Liver (tissue), 9 donors: Measurements from ENCODE around the gene GPC3. TPM values are rescaled to one million over a fixed set of nuclear protein-coding genes. Genes with fewer than 3 reads are reported as not detected.

ENCODE experiments used
- DNase-seq: peaks from one replicate; pipeline ENCODE4 v3.0.0-alpha.2; 2017; ENCODE audit warnings: low spot score
- H3K27ac ChIP-seq, 2 donors: one replicate each; pipeline ENCODE4 v1.7.0; 2013; ENCODE audit warnings: inconsistent platforms in 2 of 2, low read length in 2 of 2, control low read depth in 1 of 2, low read depth in 1 of 2, mild to moderate bottlenecking in 1 of 2
- H3K27me3 ChIP-seq, 4 donors: one replicate each; pipeline versions ENCODE4 v1.6.1 to v1.7.0; 2013; ENCODE audit warnings: low read length in 3 of 4, inconsistent platforms in 1 of 4, mild to moderate bottlenecking in 1 of 4, moderate library complexity in 1 of 4; ENCODE audit not compliant: control insufficient read depth in 4 of 4, insufficient read depth in 4 of 4
- H3K36me3 ChIP-seq, 4 donors: one replicate each; pipeline versions ENCODE4 v1.6.1 to v1.7.0; 2013; ENCODE audit warnings: low read length in 3 of 4, mild to moderate bottlenecking in 3 of 4, low read depth in 1 of 4, moderate library complexity in 1 of 4; ENCODE audit not compliant: control insufficient read depth in 4 of 4, insufficient read depth in 3 of 4
- H3K4me1 ChIP-seq, 4 donors: one replicate each; pipeline versions ENCODE4 v1.6.1 to v1.7.0; 2013; ENCODE audit warnings: low read length in 3 of 4, mild to moderate bottlenecking in 3 of 4, moderate library complexity in 1 of 4; ENCODE audit not compliant: control insufficient read depth in 4 of 4, insufficient read depth in 4 of 4
- H3K4me3 ChIP-seq, 3 donors: one replicate each; pipeline versions ENCODE4 v1.6.1 to v1.7.0; 2013; ENCODE audit warnings: low read length in 3 of 3, control low read depth in 1 of 3, low read depth in 1 of 3, mild to moderate bottlenecking in 1 of 3
- H3K9ac ChIP-seq, 2 donors: one replicate each; pipeline ENCODE4 v1.7.0; 2013; ENCODE audit warnings: low read length in 2 of 2, mild to moderate bottlenecking in 2 of 2, moderate library complexity in 2 of 2, control low read depth in 1 of 2, low read depth in 1 of 2
- H3K9me3 ChIP-seq, 4 donors: one replicate each; pipeline versions ENCODE4 v1.6.1 to v1.7.0; 2013; ENCODE audit warnings: low read length in 3 of 4; ENCODE audit not compliant: control insufficient read depth in 4 of 4
- EGR1 ChIP-seq, 2 donors: IDR thresholded peaks; 2 replicates each; pipeline ENCODE4 v1.6.1; 2016 to 2018; ENCODE audit warnings: antibody characterized with exemption in 2 of 2, low read depth in 2 of 2
- FOXA1 ChIP-seq: IDR thresholded peaks from 2 replicates; pipeline ENCODE4 v1.6.1; 2016; ENCODE audit warnings: antibody characterized with exemption
- GABPA ChIP-seq, 2 donors: IDR thresholded peaks in 1 of 2; conservative IDR thresholded peaks in 1 of 2; 2 replicates each; pipeline ENCODE4 v1.6.1; 2016; ENCODE audit warnings: antibody characterized with exemption in 2 of 2, mild to moderate bottlenecking in 1 of 2, moderate library complexity in 1 of 2
- JUND ChIP-seq, 2 donors: IDR thresholded peaks; 2 replicates each; pipeline ENCODE4 v1.6.1; 2016; ENCODE audit warnings: antibody characterized with exemption in 2 of 2
- NR2F2 ChIP-seq: IDR thresholded peaks from 2 replicates; pipeline ENCODE4 v1.6.1; 2016; ENCODE audit warnings: antibody characterized with exemption
- RAD21 ChIP-seq, 2 donors: IDR thresholded peaks; 2 replicates each; pipeline ENCODE4 v1.6.1; 2016; ENCODE audit warnings: antibody characterized with exemption in 2 of 2, mild to moderate bottlenecking in 2 of 2
- RXRA ChIP-seq, 2 donors: IDR thresholded peaks; 2 replicates each; pipeline ENCODE4 v1.6.1; 2017 to 2018; ENCODE audit warnings: antibody characterized with exemption in 2 of 2, mild to moderate bottlenecking in 1 of 2
- SP1 ChIP-seq: IDR thresholded peaks from 2 replicates; pipeline ENCODE4 v1.6.1; 2018; ENCODE audit warnings: antibody characterized with exemption, mild to moderate bottlenecking
- TAF1 ChIP-seq: conservative IDR thresholded peaks from 2 replicates; pipeline ENCODE4 v1.6.1; 2016; ENCODE audit warnings: antibody characterized with exemption, mild to moderate bottlenecking
- YY1 ChIP-seq: IDR thresholded peaks from 2 replicates; pipeline ENCODE4 v1.6.1; 2016; ENCODE audit warnings: antibody characterized with exemption, mild to moderate bottlenecking
- WGBS: extraction: QIAGEN DNeasy Blood & Tissue Kit; methylation state at CpG from one replicate; pipeline ENCODE4 v1.1.7; 2013; 5-methylcytosine and 5-hydroxymethylcytosine counted together
- polyA plus RNA-seq, 2 donors: library from polyadenylated mRNA; stranded (reverse) in 1 of 2; unstranded in 1 of 2; fragments of 200-250 nt in 1 of 2; fragments of >200 nt in 1 of 2; fragmentation: Nextera tagmentation in 1 of 2; extraction: Ambion mirVana in 1 of 2; gene quantifications; one replicate each; pipeline versions ENCODE4 v1.2.1 to v1.2.3, GENCODE V29; 2013 to 2015
- total RNA-seq, 2 donors: library from RNA; depleted of rRNA; stranded (reverse); fragments of >200 nt; gene quantifications; one replicate each; pipeline ENCODE4 v1.2.3, GENCODE V29; 2014
- TF ChIP-seq, protein P1 (sequence below): IDR thresholded peaks from 2 replicates; pipeline ENCODE4 v1.6.1; 2016; ENCODE audit warnings: antibody characterized with exemption
- TF ChIP-seq, protein P2 (sequence below): fragments of 150-350 bp; IDR thresholded peaks from 2 replicates; pipeline ENCODE4 v1.5.1; 2017; ENCODE audit warnings: improper control_type of control experiment, low read depth, low read length; ENCODE audit not compliant: missing input control
- TF ChIP-seq, protein P3 (sequence below): IDR thresholded peaks from 2 replicates; pipeline ENCODE4 v1.6.1; 2016; ENCODE audit warnings: antibody characterized with exemption, mild to moderate bottlenecking
- donor health status: healthy.
- donor health status: healthy.
- donor health status: healthy.
- donor health status: healthy.
- donor health status: healthy.

GPC3 gene
- total and polyA plus RNA-seq, 4 donors: 0.40 to 1,133 (median 1.5) TPM

DNA sequence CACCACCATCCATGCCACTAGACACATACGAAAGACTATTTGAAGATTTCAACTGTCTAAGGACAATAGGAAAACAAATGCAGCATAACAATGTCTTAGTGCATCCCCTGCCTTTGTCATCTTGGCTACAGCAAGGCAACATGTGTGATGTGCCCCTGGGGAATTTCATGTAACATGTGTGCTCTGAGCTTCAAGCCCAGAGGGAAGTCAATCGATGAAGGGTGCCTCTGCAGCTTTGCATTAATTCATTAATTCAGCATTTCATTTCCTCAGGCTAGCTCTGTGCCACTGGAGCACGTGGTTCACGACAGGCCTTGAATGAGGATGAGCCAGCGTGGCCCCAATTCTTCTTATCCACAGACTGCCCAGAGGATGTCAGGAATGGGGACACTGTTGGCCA lies 316.2 kb downstream of the GPC3 start (continued):
- TF ChIP-seq, protein P1, sequence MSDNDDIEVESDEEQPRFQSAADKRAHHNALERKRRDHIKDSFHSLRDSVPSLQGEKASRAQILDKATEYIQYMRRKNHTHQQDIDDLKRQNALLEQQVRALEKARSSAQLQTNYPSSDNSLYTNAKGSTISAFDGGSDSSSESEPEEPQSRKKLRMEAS: no peak
- TF ChIP-seq RAD21 (IDR thresholded peaks at IDR 0.05): no peak

DNA sequence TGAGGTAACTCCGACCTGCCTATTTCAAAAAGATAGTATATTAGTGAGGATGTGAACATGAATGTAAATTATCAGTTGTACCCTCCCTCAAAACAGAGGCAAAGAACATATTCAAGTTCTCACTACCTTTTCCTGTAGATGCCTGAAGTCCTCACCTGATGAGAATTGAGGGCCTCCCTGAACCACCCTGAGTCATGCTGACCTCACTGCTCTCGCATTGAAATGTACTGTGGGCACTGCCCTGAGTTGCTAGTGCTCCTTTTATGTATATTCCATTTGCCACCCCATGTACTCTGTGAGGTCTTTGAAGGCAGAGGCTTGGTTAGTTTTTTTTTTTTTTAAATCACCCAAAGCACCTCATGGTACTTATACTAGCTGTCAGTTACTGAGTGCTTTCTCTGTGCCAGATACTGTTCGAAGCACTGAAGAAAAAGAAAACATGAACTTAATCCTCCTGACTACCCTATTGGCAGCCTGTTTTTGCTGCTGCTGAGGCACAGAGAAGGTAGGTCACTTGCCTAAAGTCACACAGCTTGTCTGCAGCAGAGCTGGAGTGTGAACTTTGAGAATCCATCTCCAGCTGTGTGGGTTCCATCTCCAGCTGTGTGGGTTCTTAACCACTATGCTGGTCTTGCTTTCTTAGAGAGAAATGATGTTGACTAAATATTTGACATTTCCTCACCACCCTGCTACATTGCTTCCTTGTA lies 317.0 kb downstream of the GPC3 start:
- H3K9me3 ChIP-seq: no peaks in the 10 kb centered on the region
- H3K4me3 ChIP-seq: no peak overlapping the region
- no peak for DNase-seq
- TF ChIP-seq NR2F2: no peak
- no peak overlapping the region for H3K27ac ChIP-seq
- 86% methylated on average over 3 of the region's 3 CpGs for WGBS
- H3K9ac ChIP-seq: no peak overlapping the region
- H3K4me1 ChIP-seq: no peaks in the 10 kb centered on the region
- H3K27me3 ChIP-seq: peaks cover 0 to 3% (median 0%) of the 10 kb centered on the region in 4 donors
- no peaks in the 10 kb centered on the region for H3K36me3 ChIP-seq

DNA sequence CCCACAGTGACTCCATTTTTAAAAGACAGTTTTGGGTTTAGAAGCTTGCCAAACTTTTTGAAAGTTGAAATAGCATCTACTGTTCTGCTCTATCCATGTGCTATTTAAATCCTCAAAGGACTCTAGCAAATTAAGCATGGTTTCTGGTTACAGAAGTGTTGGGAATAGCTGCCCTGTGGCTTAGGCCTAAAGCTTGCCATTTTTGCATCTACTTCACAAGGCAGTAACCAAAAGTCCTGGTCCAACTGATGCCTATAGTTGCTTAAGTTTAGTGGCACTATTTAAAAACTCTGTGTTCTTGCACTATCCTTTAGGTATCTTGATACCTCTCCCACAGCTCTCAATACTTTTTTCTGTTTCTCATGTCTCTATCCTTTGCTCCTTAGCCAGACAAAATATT lies 319.1 kb downstream of the GPC3 start:
- TF ChIP-seq, protein P1: no peak
- TF ChIP-seq SP1 (no peak), RXRA (IDR thresholded peaks at IDR 0.05) (no peak), TAF1 (no peak), FOXA1 (no peak), GABPA (IDR thresholded peaks at IDR 0.05 in 1 of 2, conservative IDR thresholded peaks at IDR 0.05 in 1 of 2) (no peak), YY1 (no peak), EGR1 (IDR thresholded peaks at IDR 0.05; ENCODE audit: low read depth in 2 of 2) (no peak), JUND (IDR thresholded peaks at IDR 0.05) (no peak)
- TF ChIP-seq, protein P2, sequence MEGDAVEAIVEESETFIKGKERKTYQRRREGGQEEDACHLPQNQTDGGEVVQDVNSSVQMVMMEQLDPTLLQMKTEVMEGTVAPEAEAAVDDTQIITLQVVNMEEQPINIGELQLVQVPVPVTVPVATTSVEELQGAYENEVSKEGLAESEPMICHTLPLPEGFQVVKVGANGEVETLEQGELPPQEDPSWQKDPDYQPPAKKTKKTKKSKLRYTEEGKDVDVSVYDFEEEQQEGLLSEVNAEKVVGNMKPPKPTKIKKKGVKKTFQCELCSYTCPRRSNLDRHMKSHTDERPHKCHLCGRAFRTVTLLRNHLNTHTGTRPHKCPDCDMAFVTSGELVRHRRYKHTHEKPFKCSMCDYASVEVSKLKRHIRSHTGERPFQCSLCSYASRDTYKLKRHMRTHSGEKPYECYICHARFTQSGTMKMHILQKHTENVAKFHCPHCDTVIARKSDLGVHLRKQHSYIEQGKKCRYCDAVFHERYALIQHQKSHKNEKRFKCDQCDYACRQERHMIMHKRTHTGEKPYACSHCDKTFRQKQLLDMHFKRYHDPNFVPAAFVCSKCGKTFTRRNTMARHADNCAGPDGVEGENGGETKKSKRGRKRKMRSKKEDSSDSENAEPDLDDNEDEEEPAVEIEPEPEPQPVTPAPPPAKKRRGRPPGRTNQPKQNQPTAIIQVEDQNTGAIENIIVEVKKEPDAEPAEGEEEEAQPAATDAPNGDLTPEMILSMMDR: no peak
- TF ChIP-seq, protein P3, sequence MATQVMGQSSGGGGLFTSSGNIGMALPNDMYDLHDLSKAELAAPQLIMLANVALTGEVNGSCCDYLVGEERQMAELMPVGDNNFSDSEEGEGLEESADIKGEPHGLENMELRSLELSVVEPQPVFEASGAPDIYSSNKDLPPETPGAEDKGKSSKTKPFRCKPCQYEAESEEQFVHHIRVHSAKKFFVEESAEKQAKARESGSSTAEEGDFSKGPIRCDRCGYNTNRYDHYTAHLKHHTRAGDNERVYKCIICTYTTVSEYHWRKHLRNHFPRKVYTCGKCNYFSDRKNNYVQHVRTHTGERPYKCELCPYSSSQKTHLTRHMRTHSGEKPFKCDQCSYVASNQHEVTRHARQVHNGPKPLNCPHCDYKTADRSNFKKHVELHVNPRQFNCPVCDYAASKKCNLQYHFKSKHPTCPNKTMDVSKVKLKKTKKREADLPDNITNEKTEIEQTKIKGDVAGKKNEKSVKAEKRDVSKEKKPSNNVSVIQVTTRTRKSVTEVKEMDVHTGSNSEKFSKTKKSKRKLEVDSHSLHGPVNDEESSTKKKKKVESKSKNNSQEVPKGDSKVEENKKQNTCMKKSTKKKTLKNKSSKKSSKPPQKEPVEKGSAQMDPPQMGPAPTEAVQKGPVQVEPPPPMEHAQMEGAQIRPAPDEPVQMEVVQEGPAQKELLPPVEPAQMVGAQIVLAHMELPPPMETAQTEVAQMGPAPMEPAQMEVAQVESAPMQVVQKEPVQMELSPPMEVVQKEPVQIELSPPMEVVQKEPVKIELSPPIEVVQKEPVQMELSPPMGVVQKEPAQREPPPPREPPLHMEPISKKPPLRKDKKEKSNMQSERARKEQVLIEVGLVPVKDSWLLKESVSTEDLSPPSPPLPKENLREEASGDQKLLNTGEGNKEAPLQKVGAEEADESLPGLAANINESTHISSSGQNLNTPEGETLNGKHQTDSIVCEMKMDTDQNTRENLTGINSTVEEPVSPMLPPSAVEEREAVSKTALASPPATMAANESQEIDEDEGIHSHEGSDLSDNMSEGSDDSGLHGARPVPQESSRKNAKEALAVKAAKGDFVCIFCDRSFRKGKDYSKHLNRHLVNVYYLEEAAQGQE: no peak
- no peaks in the 10 kb centered on the region for H3K4me1 ChIP-seq
- peaks cover 0 to 3% (median 0%) of the 10 kb centered on the region in 4 donors for H3K27me3 ChIP-seq
- no peaks in the 10 kb centered on the region for H3K36me3 ChIP-seq
- H3K9me3 ChIP-seq: no peaks in the 10 kb centered on the region
- no peak overlapping the region for H3K27ac ChIP-seq
- DNase-seq: no peak
- H3K4me3 ChIP-seq: no peak overlapping the region
- no peak overlapping the region for H3K9ac ChIP-seq
